Testis (tissue), 3 donors: ENCODE data around the gene AFAP1. TPM values are rescaled to one million over a fixed set of nuclear protein-coding genes. Genes with fewer than 3 reads are reported as not detected.

ENCODE experiments used
- DNase-seq: peaks from one replicate; pipeline ENCODE4 v3.0.0-alpha.2; 2019
- H3K27ac ChIP-seq, 2 donors: fragments of 200-600 bp; sonication (generic); one replicate each; pipeline ENCODE4 v1.5.1; 2019
- H3K27me3 ChIP-seq: fragments of 200-600 bp; sonication (generic); one replicate; pipeline ENCODE4 v1.5.1; 2019
- H3K36me3 ChIP-seq: fragments of 200-600 bp; sonication (generic); one replicate; pipeline ENCODE4 v1.5.1; 2017; ENCODE audit warnings: low read depth; ENCODE audit errors: missing control alignments
- H3K4me1 ChIP-seq: fragments of 200-600 bp; sonication (generic); one replicate; pipeline ENCODE4 v1.5.1; 2019
- H3K4me3 ChIP-seq, 2 donors: fragments of 200-600 bp; sonication (generic); one replicate each; pipeline ENCODE4 v1.5.1; 2017 to 2019
- H3K9me3 ChIP-seq: fragments of 200-600 bp; sonication (generic); one replicate; pipeline ENCODE4 v1.5.1; 2017
- POLR2A ChIP-seq: fragments of 450-650 bp; IDR thresholded peaks from one replicate; pipeline ENCODE4 v1.6.1; 2017; ENCODE audit warnings: antibody characterized with exemption, mild to moderate bottlenecking, moderate library complexity
- WGBS, 2 donors: methylation state at CpG; one replicate each; pipeline ENCODE4 v1.1.5; 2018; 5-methylcytosine and 5-hydroxymethylcytosine counted together
- intact Hi-C: fragments of 100-400 bp; cut with DNase I; formaldehyde crosslinking; loops from one replicate; pipeline ENCODE4 v1.15.1; 2023; ENCODE audit warnings: low total_unique reads
- polyA plus RNA-seq: library from polyadenylated mRNA; stranded (reverse); fragments of 350-450 nt; fragmentation: Illumina TruSeq; extraction: RNeasy Lipid Tissue Mini Kit (QIAGEN cat#74804); gene quantifications from one replicate; pipeline ENCODE4 v1.2.3, GENCODE V29; 2014; ENCODE audit warnings: low read depth, low replicate concordance; ENCODE audit not compliant: insufficient read depth
- total RNA-seq, 2 donors: library from RNA; depleted of rRNA; stranded (reverse); fragments of >200 nt; gene quantifications; one replicate each; pipeline ENCODE4 v1.2.3, GENCODE V29; 2016
- TF ChIP-seq, protein P1 (sequence below), 3 experiments: fragments of 450-650 bp in 2 of 3; fragments of 200-600 bp in 1 of 3; sonication (generic) in 1 of 3; IDR thresholded peaks; one replicate each; pipeline ENCODE4 v1.5.1; 2016 to 2019; ENCODE audit warnings: antibody characterized with exemption in 3 of 3, mild to moderate bottlenecking in 2 of 3, moderate library complexity in 1 of 3

AFAP1 gene
- total and polyA plus RNA-seq, 3 donors from 2014 or later: 23.1 to 52.4 (median 51.4) TPM

DNA sequence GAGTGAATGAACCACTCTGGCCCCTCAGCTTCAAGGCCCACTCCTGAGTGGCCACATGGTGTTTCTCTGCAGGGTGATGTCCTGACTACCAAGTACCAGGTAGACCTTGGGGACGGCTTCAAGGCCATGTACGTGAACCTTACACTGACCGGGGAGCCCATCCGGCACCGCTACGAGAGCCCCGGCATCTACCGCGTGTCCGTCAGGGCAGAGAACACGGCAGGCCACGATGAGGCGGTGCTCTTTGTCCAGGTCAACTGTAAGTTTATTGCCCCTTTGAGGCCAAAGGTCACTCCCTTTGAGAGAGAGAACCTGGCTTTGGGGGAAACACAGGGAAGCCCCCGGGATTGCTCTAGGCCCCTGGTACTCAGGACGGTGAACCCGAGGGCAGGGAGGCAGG lies 216.0 kb downstream of the AFAP1 start:
- no peaks in the 10 kb centered on the region for H3K4me1 ChIP-seq
- no peaks in the 10 kb centered on the region for H3K27me3 ChIP-seq
- no peak for DNase-seq
- no peaks in the 10 kb centered on the region for H3K9me3 ChIP-seq
- 94 to 98% methylated on average over 16 of the region's 16 CpGs for WGBS, 2 donors
- H3K36me3 ChIP-seq: no peaks in the 10 kb centered on the region
- no peak for TF ChIP-seq POLR2A
- H3K27ac ChIP-seq: no peak overlapping the region
- H3K4me3 ChIP-seq: no peak overlapping the region
- intact Hi-C loops: no loop called here

GRCh38 chr4:7722766-7723387 lies 216.8 kb downstream of the AFAP1 start:
- Histone ChIP-seq H3K9me3 (no peaks in the 10 kb centered on the region), H3K36me3 (no peaks in the 10 kb centered on the region), H3K27me3 (no peaks in the 10 kb centered on the region), H3K27ac (no peak overlapping the region), H3K4me3 (no peak overlapping the region), H3K4me1 (no peaks in the 10 kb centered on the region)
- TF ChIP-seq, protein P1, sequence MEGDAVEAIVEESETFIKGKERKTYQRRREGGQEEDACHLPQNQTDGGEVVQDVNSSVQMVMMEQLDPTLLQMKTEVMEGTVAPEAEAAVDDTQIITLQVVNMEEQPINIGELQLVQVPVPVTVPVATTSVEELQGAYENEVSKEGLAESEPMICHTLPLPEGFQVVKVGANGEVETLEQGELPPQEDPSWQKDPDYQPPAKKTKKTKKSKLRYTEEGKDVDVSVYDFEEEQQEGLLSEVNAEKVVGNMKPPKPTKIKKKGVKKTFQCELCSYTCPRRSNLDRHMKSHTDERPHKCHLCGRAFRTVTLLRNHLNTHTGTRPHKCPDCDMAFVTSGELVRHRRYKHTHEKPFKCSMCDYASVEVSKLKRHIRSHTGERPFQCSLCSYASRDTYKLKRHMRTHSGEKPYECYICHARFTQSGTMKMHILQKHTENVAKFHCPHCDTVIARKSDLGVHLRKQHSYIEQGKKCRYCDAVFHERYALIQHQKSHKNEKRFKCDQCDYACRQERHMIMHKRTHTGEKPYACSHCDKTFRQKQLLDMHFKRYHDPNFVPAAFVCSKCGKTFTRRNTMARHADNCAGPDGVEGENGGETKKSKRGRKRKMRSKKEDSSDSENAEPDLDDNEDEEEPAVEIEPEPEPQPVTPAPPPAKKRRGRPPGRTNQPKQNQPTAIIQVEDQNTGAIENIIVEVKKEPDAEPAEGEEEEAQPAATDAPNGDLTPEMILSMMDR (IDR thresholded peaks at IDR 0.05): no peak
- no peak for DNase-seq
- intact Hi-C loops: no loop called here
- WGBS, 2 donors: 76% methylated on average over 22 of the region's 22 CpGs

DNA sequence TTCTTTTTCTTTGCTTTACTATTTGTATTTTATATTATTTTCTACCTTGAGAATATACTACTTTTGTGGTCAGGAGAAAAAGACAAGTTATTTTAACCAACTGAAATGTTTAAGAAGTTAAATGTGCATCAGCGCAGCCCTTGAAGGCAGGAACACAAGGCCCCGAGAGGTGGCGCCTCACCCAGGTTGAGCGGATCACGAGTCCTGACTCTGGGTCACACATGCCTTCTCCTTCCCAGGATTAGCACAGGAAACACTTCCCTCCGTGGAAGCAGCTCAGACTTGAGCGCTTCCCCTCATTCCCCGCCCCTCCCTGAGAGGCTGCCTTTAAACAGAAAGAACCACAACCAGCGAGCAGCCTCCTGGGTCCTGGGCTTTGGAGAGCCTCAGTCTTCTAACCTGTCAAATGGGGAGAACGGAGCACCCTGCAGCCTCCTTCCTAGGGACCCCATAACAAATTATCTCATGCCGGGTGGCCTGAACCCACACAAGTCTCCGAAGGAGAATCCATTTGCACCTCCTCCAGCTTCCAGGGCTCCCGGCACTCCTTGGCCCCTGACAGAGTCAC lies 217.6 kb downstream of the AFAP1 start:
- H3K27ac ChIP-seq: no peak overlapping the region
- no peak for TF ChIP-seq POLR2A
- TF ChIP-seq, protein P1 (IDR thresholded peaks at IDR 0.05): no peak
- intact Hi-C loops: no loop called here
- no peaks in the 10 kb centered on the region for H3K9me3 ChIP-seq
- H3K27me3 ChIP-seq: no peaks in the 10 kb centered on the region
- DNase-seq: no peak
- 89 to 93% methylated on average over 10 to 13 of the region's 13 CpGs for whole genome bisulfite sequencing, 2 donors
- no peaks in the 10 kb centered on the region for H3K36me3 ChIP-seq
- no peak overlapping the region for H3K4me3 ChIP-seq
- H3K4me1 ChIP-seq: no peaks in the 10 kb centered on the region

DNA sequence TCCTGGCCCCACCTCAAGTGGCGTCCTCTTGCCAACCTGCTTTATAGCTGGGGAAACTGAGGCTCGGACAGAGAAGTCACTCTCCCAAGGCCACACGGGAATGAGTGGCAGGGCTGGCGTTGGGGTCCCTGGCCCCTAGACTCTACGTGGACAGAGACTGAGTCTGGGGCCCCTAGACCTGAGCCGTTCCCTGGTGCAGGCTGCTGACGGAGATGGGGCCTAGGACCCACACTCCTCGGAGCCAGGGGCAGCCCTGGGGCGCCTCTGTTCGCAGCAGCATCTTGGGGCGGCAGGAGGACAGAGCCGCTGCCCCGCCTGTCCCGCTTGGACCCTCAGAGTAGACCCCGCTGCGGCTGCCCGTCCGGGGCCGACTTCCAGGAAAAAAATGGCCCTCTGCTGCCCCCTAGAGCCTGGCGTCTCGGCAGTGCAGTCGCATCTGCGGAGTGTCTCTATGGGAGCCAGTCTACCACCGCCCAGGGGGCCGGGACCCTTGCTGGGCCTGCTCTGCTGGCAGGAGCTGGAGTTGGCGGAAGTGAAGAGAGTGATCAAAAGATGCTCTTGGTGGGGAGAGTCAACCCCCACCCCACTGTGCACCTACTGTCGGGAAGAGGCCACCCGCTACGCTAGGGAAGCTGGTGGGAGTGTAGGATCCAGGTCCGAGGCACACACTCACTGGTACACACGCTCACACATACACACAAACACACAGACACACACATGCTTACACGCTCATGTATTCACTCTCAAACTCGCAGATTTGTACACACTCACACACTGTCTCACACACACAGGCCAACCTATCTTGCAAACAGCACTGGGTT lies 220.1 kb downstream of the AFAP1 start:
- intact Hi-C loops: no loop called here
- WGBS, 2 donors: 19 to 36% methylated on average over 16 to 28 of the region's 33 CpGs

More for the DNA sequence above, 220.1 kb downstream of the AFAP1 start:
- Histone ChIP-seq H3K9me3 (no peaks in the 10 kb centered on the region), H3K36me3 (no peaks in the 10 kb centered on the region), H3K4me1 (no peaks in the 10 kb centered on the region), H3K4me3 (peak overlapping the region in 1 of 2 donors; percentile 44), H3K27me3 (no peaks in the 10 kb centered on the region), H3K27ac (no peak overlapping the region)
- TF ChIP-seq, protein P1 (IDR thresholded peaks at IDR 0.05): peak; percentile 66 to 79 (median 77)
- no peak for TF ChIP-seq POLR2A
- peak; percentile 81 for DNase-seq
